Ecto neural progenitor cell (in vitro differentiated cells): ENCODE results near the gene CDC45.
A peak's percentile ranks its signal among the peaks of the same experiment; 100 is the strongest.

Source experiments
- DNase-seq: peaks from one replicate; pipeline ENCODE4 v3.0.0-alpha.2; 2018; ENCODE audit warnings: low spot score

The CDC45 gene

GRCh38 chr22:19516378-19517170 is 36.9 kb downstream of the CDC45 start:
- DNase-seq: no peak

DNA sequence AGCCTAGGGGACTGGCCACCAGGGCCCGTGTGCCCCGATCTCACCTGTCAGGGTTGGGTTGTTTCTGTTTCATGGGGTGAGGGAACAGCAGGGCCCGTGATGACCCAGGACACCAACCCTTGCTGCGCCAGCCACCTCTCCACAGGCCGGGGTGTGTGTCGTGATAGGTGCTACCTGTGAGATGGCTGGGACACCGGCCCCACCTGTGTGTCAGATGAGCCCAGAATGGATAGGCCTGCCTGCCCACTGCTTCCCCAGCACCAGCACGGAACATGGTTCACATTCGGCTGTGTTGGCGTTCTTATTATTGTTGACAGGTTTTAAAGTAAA is 37.4 kb downstream of the CDC45 start:
- no peak for DNase-seq

DNA sequence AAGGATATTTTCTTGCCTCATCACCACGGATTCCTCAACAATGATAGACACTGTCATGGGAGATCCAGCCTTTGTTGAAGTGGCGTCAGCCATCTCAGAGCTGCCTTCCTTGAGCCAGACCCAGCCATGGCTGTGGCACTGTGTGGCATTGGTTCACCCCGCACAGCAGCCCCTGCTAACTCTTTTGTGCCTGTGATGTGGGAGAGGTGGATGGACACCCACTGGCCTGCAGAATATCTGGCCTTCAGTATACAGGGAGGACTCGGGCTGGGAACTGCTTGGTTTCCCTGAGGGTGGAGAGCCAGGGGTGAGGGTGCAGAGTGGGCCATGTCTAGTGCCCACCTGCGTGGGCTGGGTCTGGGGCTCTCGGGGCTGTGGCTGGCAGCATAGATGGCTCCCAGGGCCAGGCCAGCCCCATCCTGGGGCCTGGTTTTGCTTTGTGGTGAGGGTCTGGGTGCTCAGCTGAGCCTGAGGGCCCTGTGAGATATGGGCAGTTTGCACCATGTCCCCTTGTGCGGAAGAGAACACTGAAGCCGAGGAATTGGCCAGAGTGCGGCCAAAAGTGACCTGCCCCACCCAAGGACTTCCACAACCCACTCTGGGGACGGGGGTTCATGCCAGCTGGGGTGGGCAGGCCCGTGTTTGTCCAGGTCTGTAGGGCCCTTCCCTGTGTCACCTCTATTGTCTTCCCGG is 38.3 kb downstream of the CDC45 start:
- DNase-seq: no peak

DNA sequence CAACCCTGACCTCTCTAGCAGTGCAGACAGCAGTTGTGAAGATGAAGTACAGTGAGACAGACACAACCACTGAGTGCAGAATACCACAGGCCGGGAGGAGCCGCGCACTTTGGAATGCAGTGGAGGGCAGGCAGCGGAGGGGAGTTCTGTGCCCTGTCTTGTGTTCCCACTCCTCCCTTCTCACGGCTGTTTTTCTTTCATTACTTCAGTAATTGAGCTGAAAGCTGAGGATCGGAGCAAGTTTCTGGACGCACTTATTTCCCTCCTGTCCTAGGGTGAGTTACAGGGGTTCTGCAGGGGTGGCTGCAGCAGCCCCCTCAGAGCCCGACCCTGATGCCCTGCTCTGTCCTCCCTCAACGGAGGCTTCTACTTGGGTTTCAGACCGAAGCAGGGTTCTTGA is 38.9 kb downstream of the CDC45 start:
- DNase-seq: peak; percentile 22

- DNase-seq: peak; percentile 34
Measured at GRCh38 chr22:19519041-19519926, 39.6 kb downstream of the CDC45 start.

DNA sequence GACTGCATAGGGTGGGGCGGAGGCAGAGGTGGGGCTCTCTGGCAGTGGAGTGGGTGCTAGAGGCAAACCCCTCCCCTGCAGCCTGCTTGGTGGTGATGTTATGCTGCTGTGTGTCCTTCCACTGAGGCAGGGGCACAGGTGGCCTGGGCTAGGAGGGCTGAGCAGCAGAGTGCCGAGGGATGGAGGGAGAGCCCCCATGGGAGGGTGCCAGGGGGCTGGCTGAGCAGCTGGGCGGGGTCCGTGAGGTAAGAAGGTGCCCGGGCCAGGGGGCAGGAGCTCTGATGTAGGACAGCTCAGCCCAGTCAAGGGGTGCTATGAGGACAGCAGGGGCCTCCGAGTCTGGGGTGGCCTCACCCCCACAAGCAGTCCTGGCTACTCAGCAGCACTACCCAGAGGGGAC is 40.3 kb downstream of the CDC45 start:
- peak; percentile 29 for DNase-seq

DNA sequence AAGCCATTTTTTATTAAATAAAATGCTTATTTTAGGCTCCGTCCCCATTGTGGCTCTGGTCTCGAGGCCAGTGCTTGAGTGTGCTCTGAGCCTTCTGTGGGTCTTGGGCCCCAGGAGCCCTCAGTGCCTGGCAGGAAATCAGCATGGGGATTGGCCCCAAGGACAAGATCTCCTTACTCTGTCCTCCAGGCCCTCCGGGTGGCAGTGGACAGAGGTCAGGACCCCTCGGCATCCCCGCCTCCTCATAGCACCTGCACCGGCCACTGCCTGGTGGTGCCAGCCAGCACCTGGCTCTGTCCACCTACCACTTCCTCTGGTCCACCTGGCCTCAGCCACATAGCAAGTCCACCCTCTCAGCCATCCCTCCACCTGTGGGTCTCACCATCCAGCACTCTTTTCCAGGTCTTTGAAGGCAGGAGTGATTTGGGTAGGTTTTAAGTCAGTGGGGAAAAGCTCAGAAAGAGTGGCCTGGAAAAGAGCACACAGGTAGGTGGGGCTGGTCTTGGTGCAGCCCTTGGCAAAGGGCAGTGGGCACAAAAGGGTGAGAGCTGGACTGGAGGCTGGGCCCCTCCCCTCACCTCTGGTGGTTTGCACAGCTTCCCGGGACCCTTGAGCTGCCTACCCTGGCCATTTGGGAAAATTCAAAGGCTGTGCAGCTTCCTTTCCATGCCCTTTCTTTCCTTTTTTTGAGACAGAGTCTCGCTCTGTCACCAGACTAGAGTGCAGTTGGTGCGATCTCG is 41.0 kb downstream of the CDC45 start:
- no peak for DNase-seq

- peak; percentile 46 for DNase-seq
Measured at GRCh38 chr22:19522190-19522880, 42.6 kb downstream of the CDC45 start.

GRCh38 chr22:19522881-19523239 is 43.1 kb downstream of the CDC45 start:
- DNase-seq: no peak

DNA sequence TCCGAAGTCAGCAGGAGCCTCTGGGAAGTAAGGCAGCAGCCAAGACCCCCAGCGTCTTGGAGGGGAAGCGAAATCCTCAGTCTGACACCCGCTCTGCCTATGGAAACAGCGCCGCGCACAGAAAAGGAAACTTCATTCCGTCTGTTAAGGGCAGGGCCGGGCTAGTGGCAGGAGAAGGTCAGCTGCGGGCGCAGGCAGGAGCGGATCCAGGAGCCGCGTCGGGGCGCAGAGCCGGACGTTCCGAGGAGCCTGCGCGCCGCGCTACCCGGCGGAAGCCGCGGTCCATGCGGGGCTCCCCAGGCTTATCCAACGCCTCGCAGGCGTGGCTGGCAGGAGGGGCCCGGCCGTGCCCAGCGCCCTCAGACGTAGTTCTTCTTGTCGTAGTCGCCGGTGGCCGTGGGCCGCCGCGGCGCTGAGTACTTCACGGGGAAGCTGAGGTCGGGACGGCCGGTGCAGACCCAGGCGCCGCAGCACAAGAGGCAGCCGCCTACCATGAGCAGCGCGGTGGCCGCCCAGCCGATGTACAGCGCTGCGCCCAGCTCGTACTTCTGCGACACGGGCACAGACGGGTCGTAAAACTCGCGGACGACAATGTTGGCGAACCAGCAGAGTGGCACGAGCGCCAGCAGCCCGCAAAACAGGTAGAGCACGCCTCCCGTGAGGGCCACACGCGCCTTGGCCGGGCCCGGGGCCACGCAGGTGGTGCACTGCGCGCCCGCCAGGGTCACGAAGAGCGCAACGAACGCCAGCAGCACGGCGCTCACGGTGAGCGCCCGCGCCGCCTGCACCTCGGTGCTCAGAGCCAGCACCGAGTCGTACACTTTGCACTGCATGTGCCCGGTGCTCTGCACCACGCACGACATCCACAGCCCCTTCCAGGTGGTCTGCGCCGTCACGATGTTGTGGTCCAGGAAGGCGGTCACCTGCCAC is 43.8 kb downstream of the CDC45 start:
- peak; percentile 71 for DNase-seq

- DNase-seq: peak; percentile 75
Measured at GRCh38 chr22:19524170-19525115, 44.7 kb downstream of the CDC45 start, which contains the start of gene CLDN5. Gene CLDN5 (minus strand): TSS chr22:19524410. CDS start chr22:19524255, 155 bp downstream.

DNA sequence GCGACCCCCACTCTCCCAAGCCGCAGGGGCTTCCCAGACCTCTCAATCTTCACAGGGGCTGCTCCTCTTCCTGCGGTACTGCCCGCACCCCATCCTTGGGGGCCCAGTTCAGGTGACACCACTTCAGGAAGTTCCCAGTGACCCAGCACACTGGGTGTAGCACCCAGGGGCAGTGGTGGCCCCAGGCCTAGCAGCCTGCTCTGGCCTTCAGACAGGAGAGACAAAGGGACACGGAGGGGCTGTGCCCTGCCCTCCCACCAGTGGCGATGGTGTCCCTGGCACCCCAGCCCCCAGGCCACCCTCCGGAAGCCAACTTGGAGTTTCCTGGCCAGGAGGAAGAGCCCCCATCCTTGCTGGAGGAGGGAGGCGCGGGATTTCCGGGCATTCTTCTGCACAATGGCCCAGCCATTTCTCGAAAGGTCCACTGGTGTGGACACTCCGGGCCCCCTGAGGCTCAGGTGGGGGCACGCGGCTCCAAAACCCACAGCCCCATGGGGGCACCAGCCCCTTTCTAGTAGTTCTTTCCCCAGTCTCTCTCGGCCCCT is 45.5 kb downstream of the CDC45 start:
- DNase-seq: no peak

DNA sequence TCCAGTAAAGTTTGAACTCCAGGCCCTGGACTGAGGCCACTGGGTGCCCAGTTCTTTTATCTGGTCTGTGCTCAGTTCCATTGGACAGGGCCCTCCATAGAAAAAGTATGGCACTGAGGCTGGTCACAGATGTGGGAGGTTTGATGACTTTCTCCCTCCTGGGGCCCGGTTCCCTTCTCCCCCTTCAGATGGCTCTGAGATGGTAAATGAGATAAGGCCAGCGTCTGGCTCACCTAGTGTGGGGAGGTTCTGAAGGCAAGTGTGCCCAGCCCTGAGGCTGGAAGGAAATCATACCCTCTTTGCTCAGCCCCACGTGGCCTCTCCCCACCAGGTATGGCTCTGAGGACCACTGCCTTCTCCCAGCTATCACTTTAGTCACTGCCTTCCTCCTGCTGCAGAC is 45.9 kb downstream of the CDC45 start:
- DNase-seq: no peak

DNA sequence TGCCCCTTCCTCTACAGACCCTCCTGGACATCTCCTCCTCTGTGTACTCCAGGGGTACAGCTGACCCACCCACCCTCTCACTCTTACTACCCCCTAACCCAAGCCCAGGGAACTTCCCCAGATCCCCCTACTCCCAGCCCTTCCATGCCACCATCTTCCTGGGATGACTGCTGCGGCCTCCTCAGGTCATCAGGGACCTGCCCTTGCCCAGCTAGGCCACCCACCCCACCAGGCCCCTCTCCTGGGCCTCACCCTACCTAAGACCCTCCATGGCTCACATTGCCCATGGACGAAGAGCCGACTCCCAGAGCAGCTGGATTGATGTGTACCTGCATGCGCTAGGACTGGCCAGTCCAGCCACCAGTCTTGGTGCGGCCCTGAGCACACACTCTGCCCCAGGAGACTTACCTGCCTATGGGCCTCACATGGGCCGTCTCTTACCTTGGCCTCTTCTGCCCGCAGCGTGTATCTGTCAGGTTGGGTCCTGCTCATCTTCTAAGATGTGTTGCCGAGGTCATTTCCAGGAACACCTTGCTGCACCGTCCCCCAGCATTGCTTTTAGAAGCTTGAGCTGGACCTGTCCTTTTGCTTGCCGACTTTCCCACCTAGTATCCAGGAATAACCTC is 46.5 kb downstream of the CDC45 start:
- no peak for DNase-seq

- no peak for DNase-seq
Measured at GRCh38 chr22:19526702-19527111, 47.0 kb downstream of the CDC45 start.

- no peak for DNase-seq
Measured at GRCh38 chr22:19527321-19527721, 47.6 kb downstream of the CDC45 start.

DNA sequence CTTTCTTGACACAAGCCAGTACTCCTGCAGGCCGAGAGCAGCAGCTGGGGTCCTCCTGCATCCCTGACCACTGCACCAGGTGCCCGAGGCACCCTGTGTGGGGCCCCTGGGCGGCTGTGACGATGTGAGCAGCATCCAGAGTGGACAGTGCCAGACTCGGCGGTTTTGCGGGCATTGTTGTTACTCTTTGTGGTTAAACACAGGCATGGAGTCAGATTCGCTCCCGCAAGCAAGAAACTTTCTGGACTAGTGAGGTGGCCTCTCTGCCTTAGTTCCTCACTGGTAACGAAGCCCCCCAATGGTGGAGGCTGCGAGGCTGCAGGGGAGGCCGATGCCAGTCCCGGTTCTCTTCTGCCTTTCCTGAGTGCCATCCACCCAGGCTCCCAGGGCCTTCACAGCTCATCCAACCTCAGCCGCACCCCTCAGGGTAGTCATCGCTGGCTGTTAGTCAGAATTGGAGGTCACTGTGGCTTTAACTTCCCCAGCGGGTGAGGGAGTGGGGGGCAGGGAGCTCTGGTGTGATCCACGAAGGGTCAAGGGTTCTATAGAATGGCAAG is 48.2 kb downstream of the CDC45 start:
- no peak for DNase-seq

DNA sequence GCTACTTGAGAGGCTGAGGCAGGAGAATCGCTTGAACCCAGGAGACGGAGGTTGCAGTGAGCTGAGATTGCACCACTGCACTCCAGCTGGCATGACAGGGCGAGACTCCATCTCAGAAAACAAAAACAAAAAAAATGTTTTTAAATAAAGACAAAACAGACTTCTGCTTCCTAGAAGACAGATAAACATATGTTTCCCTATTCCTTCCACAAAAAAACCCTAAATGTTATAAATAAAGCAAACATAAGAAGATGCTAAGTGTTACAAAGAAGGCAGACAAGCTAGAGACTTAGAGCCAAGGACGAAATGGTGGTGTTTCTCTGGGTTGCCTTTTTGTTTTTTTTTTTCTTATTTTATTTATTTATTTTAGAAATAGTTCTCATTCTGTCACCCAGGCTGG is 50.1 kb downstream of the CDC45 start:
- DNase-seq: no peak
